ENCODE data around the gene TCOF1.

TCOF1 gene

DNA sequence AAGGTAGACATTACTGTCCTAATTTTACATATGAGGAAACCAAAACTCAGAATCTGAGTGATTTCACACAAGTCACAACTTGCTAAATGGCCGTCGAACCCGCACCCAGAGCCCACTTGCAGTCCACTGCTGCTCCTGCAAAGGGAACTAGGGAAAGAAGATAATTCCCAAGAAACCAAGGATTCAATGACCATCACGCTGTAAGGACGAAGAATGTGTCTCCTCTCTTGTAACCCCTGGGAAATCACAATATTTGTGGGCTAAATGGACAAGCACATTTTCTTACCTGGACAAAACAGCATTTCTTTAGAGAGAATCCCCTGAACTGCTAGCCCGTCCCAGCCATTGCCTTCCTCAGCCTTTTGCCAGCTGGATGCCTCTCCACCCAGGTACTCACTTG lies 89.7 kb downstream of the TCOF1 start:
- TF ChIP-seq, protein P1, sequence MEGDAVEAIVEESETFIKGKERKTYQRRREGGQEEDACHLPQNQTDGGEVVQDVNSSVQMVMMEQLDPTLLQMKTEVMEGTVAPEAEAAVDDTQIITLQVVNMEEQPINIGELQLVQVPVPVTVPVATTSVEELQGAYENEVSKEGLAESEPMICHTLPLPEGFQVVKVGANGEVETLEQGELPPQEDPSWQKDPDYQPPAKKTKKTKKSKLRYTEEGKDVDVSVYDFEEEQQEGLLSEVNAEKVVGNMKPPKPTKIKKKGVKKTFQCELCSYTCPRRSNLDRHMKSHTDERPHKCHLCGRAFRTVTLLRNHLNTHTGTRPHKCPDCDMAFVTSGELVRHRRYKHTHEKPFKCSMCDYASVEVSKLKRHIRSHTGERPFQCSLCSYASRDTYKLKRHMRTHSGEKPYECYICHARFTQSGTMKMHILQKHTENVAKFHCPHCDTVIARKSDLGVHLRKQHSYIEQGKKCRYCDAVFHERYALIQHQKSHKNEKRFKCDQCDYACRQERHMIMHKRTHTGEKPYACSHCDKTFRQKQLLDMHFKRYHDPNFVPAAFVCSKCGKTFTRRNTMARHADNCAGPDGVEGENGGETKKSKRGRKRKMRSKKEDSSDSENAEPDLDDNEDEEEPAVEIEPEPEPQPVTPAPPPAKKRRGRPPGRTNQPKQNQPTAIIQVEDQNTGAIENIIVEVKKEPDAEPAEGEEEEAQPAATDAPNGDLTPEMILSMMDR (IDR thresholded peaks at IDR 0.05; ENCODE audit: insufficient read depth, low read length) = no peak
- TF ChIP-seq POLR2AphosphoS5 (IDR thresholded peaks at IDR 0.05; ENCODE audit: low read depth) = no peak
- no peak for TF ChIP-seq SPI1 (IDR thresholded peaks at IDR 0.05; ENCODE audit: borderline replicate concordance, low read depth)
- TF ChIP-seq GABPA (IDR thresholded peaks at IDR 0.05; ENCODE audit: low read depth) = no peak
- TF ChIP-seq, protein P2, sequence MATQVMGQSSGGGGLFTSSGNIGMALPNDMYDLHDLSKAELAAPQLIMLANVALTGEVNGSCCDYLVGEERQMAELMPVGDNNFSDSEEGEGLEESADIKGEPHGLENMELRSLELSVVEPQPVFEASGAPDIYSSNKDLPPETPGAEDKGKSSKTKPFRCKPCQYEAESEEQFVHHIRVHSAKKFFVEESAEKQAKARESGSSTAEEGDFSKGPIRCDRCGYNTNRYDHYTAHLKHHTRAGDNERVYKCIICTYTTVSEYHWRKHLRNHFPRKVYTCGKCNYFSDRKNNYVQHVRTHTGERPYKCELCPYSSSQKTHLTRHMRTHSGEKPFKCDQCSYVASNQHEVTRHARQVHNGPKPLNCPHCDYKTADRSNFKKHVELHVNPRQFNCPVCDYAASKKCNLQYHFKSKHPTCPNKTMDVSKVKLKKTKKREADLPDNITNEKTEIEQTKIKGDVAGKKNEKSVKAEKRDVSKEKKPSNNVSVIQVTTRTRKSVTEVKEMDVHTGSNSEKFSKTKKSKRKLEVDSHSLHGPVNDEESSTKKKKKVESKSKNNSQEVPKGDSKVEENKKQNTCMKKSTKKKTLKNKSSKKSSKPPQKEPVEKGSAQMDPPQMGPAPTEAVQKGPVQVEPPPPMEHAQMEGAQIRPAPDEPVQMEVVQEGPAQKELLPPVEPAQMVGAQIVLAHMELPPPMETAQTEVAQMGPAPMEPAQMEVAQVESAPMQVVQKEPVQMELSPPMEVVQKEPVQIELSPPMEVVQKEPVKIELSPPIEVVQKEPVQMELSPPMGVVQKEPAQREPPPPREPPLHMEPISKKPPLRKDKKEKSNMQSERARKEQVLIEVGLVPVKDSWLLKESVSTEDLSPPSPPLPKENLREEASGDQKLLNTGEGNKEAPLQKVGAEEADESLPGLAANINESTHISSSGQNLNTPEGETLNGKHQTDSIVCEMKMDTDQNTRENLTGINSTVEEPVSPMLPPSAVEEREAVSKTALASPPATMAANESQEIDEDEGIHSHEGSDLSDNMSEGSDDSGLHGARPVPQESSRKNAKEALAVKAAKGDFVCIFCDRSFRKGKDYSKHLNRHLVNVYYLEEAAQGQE (IDR thresholded peaks at IDR 0.05; ENCODE audit: insufficient replicate concordance, low read depth) = no peak
- Histone ChIP-seq H3K27ac (replicated peaks) (peak overlapping the region; percentile 99), H3K4me3 (replicated peaks; ENCODE audit: insufficient read depth, low read length) (peak overlapping the region; percentile 64), H3K27me3 (ENCODE audit: insufficient read depth, poor library complexity, severe bottlenecking) (no peaks in the 10 kb centered on the region)
- DNase-seq (ENCODE audit: low read depth in 1 of 2, low spot score in 1 of 2) = no peak

DNA sequence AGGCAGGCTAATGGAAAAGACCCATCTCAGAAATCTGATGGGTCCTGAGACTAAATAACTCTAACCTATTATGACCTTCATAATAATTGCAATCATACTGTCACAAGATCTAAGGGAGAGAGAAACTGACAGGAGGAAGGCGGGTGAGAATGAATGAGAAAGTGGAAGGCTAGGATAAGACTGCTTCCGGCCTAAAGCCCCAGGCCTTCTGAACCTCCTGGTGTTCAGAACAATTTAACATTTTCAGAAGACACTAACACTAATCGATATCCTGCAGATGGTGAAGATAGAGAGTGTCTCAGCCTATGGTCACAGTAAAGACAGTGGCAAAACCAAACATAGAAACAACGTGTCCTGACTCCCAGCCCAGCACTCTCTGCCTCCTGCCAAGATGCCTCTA lies 90.8 kb downstream of the TCOF1 start:
- H3K4me3 ChIP-seq (replicated peaks; ENCODE audit: insufficient read depth, low read length) = peak overlapping the region; percentile 64
- H3K27me3 ChIP-seq (ENCODE audit: insufficient read depth, poor library complexity, severe bottlenecking) = no peaks in the 10 kb centered on the region
- no peak for TF ChIP-seq SPI1 (IDR thresholded peaks at IDR 0.05; ENCODE audit: borderline replicate concordance, low read depth)
- TF ChIP-seq, protein P2 (IDR thresholded peaks at IDR 0.05; ENCODE audit: insufficient replicate concordance, low read depth) = no peak
- no peak for TF ChIP-seq POLR2AphosphoS5 (IDR thresholded peaks at IDR 0.05; ENCODE audit: low read depth)
- TF ChIP-seq, protein P1 (IDR thresholded peaks at IDR 0.05; ENCODE audit: insufficient read depth, low read length) = no peak
- DNase-seq (ENCODE audit: low read depth in 1 of 2, low spot score in 1 of 2) = no peak
- peak overlapping the region; percentile 99 for H3K27ac ChIP-seq (replicated peaks)

DNA sequence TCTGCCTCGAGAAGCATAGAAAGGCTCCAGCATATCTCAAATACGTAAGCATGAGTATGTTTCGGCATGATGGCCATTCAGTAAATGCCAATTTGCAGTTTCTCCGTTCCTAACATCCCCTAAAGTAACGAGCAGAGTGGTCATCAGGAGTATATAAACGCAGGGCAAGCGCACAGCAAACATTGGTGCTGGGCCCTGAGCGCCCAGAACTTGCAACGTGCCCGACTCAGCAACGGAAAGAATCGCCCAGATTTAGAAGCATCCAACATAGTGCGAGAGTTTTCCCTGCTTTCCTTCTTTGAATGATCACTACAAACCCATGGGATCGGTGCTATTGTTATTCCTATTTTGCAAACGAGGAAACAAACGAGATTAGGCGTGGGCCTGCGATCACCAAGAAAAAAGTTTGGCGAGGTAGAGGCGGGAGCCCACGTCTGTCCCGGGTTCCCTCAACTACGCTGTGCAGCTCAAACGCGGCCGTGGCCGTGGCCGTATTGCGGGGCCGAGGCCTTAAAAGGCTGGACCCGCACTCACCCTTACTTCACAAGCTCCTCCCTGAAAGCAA lies 91.5 kb downstream of the TCOF1 start:
- TF ChIP-seq GABPA (IDR thresholded peaks at IDR 0.05; ENCODE audit: low read depth) = no peak
- TF ChIP-seq, protein P2 (IDR thresholded peaks at IDR 0.05; ENCODE audit: insufficient replicate concordance, low read depth) = no peak
- TF ChIP-seq, protein P1 (IDR thresholded peaks at IDR 0.05; ENCODE audit: insufficient read depth, low read length) = no peak
- TF ChIP-seq POLR2AphosphoS5 (IDR thresholded peaks at IDR 0.05; ENCODE audit: low read depth) = no peak
- TF ChIP-seq SPI1 (IDR thresholded peaks at IDR 0.05; ENCODE audit: borderline replicate concordance, low read depth) = no peak
- peak overlapping the region; percentile 64 for H3K4me3 ChIP-seq (replicated peaks; ENCODE audit: insufficient read depth, low read length)
- H3K27me3 ChIP-seq (ENCODE audit: insufficient read depth, poor library complexity, severe bottlenecking) = no peaks in the 10 kb centered on the region
- peak overlapping the region; percentile 99 for H3K27ac ChIP-seq (replicated peaks)
- no peak for DNase-seq (ENCODE audit: low read depth in 1 of 2, low spot score in 1 of 2)
